Astrocyte of the spinal cord (primary cell): ENCODE data around the gene ST3GAL4.
"Not testable (repeated sequence)": the region's sequence is repeated elsewhere in the genome, so short reads cannot be mapped to it uniquely, and the experiment has no call there.

Experiments used
- DNase-seq: peaks from one replicate; pipeline ENCODE4 v3.0.0; 2011; ENCODE audit warnings: low read depth, low spot score
- H3K4me3 ChIP-seq: 2 replicates; pipeline ENCODE4 v1.5.1; 2011; ENCODE audit warnings: low read depth, mild to moderate bottlenecking, low read length, moderate library complexity
- in situ Hi-C: cut with HindIII; loops from 2 replicates; pipeline ENCODE4 v1.10.0; 2017; ENCODE audit warnings: low sequenced_read_pairs
- TF ChIP-seq, protein P1 (sequence below): IDR thresholded peaks from 2 replicates; pipeline ENCODE4 v1.5.1; 2012; ENCODE audit warnings: low read depth, mild to moderate bottlenecking, low read length, inconsistent platforms

Gene ST3GAL4

GRCh38 chr11:126391286-126391954, 35.9 kb downstream of the ST3GAL4 start:
- no peak for DNase-seq
- in situ Hi-C loops = no loop called here
- H3K4me3 ChIP-seq = no peak overlapping the region
- TF ChIP-seq, protein P1, sequence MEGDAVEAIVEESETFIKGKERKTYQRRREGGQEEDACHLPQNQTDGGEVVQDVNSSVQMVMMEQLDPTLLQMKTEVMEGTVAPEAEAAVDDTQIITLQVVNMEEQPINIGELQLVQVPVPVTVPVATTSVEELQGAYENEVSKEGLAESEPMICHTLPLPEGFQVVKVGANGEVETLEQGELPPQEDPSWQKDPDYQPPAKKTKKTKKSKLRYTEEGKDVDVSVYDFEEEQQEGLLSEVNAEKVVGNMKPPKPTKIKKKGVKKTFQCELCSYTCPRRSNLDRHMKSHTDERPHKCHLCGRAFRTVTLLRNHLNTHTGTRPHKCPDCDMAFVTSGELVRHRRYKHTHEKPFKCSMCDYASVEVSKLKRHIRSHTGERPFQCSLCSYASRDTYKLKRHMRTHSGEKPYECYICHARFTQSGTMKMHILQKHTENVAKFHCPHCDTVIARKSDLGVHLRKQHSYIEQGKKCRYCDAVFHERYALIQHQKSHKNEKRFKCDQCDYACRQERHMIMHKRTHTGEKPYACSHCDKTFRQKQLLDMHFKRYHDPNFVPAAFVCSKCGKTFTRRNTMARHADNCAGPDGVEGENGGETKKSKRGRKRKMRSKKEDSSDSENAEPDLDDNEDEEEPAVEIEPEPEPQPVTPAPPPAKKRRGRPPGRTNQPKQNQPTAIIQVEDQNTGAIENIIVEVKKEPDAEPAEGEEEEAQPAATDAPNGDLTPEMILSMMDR = no peak

DNA sequence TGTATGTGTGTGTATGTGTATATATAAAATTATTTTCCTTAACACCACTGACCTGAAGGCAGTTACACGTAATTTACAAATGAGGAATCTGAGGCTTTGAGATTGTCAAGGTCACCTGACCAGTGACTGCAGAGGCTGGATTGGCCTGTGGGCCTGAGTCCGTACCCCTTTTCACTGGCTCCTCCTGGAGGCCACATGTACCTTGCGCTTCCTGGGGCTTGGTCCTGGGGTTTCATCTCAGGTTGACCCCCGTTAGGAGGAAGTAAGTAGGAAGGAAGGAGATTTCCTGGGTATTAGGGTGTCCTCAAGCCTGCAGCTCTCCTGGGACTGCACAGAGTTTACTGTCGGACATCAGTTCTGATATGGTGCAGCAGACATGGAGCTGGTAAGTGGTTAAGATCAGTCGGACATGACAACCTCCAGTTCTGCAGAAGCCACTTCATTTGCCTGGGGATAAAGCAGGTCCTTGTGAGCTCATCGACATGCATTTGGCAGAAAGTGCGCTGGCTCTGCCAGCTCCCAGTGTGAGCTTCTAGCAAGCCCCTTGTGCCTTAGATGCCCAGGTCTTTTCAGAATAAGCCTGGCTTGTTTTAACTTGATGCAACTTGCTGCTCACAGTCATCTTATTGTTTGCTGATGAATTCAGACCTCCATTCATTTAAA, 36.6 kb downstream of the ST3GAL4 start:
- TF ChIP-seq, protein P1 = peak; percentile 10
- H3K4me3 ChIP-seq = no peak overlapping the region
- no peak for DNase-seq
- in situ Hi-C loops = no loop called here

- in situ Hi-C loops = no loop called here
Measured at GRCh38 chr11:126392633-126393013, 37.1 kb downstream of the ST3GAL4 start.

DNA sequence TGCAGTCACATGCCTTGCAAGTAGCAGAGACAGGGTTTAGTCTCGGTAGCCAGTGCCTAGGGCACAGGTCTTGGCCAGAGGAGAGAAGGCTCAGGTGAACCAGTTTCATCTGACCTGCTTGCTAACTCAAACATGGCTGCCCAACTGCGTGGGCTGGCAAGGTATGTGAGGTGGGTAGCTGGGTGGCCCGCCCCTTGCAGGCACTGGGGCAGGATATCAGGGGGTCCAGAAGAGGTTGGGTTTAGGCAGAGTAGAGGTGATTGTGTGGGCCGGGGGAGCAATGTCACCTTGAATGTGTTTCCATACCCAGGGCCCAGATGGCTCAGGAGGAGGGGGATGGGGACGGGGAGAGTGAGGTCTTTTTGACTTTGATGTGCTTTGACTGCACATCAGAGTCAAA, 37.7 kb downstream of the ST3GAL4 start:
- TF ChIP-seq, protein P1 = no peak
- in situ Hi-C loops = no loop called here
- no peak for DNase-seq
- no peak overlapping the region for H3K4me3 ChIP-seq

More at GRCh38 chr11:126392633-126393013, 37.1 kb downstream of the ST3GAL4 start:
- no peak for DNase-seq
- TF ChIP-seq, protein P1 = no peak
- no peak overlapping the region for H3K4me3 ChIP-seq

DNA sequence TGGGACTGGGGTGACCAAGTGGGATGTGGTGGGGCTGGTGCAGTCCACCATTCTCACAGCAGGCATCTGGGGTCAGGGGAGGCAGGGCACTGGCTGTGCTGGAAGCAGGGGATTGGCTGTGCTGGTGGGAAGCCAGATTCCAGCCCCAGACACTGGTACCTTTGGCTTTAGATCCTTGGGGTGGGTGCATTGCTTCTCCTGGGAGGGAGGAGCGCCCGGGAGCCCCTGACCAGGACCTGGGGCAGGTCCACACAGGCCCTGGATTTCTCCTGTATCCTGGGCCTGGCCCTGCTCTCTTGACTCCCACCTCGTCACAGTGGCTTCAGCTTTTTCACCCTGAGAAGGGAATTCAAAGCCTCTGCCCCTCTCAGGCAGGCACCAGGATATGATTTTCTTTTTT, 38.5 kb downstream of the ST3GAL4 start:
- H3K4me3 ChIP-seq = no peak overlapping the region
- no peak for DNase-seq
- TF ChIP-seq, protein P1 = no peak
- in situ Hi-C loops = no loop called here

DNA sequence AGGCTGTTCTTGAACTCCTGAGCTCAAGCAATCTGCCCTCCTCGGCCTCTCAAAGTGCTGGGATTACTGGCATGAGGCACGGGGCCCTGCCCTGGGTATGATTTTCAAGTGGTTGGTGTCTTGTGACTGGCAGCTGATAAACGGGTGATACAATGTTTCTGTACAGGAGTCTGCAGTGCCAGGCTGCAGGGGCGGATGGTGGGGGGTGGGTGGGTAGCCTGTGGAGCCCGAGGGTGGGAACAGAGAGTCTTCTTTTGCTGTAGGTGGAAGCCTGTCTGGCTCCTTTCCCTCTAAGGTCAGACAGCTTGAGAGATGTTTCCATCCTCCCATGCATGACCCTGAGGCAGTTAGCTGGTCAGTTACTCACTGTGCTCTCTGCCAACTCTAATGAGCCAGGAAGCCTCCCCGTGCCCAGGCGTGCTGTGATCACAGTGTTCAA, 39.2 kb downstream of the ST3GAL4 start:
- H3K4me3 ChIP-seq, DNase-seq, in situ Hi-C loops: not testable (repeated sequence)

- DNase-seq, in situ Hi-C loops, H3K4me3 ChIP-seq: not testable (repeated sequence)
Measured at GRCh38 chr11:126395784-126396183, 40.3 kb downstream of the ST3GAL4 start.

DNA sequence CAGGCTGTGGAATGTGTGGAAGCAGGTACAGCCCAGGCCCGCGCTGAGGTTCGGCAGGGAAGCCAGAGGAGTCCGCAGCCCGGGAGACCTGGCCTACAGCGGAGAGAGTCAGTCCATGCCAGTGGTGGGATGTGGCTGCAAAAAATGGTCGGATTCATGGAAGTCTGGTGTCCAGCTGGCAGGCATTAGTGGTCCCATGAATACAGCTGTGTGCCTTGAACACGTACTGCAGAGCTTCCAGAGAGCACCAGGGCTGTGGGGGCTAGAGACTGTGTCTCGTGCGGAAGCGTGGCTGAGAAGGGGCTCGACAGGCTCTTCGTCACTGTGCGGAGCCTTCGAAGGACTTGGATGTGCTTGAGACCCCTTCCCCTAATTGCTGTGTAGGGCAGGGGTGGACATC, 40.8 kb downstream of the ST3GAL4 start:
- in situ Hi-C loops, DNase-seq, H3K4me3 ChIP-seq: not testable (repeated sequence)
